ENCODE results near the gene HOXD10.

GRCh38 chr2:176137252-176137580 lies 20.6 kb downstream of the HOXD10 start:
- TF ChIP-seq REST (IDR thresholded peaks at IDR 0.05; ENCODE audit: borderline replicate concordance in 1 of 2, low read depth in 1 of 2, low read length in 2 of 2) (no peak), HIVEP1 (CRISPR knock-in tag; IDR thresholded peaks at IDR 0.05) (no peak), POLR2A (IDR thresholded peaks at IDR 0.05; ENCODE audit: insufficient read depth in 1 of 2, low read depth in 2 of 2, low read length in 2 of 2) (no peak), TFAP4 (IDR thresholded peaks at IDR 0.05; ENCODE audit: borderline replicate concordance, low read depth) (no peak), SSRP1 (CRISPR knock-in tag; IDR thresholded peaks at IDR 0.05) (no peak)

All from HepG2 (cell line).